ENCODE data around the gene KRTAP25-1.

The KRTAP25-1 gene

GRCh38 chr21:30320215-30320614, 30.9 kb upstream of the KRTAP25-1 start, which contains the start of gene KRTAP26-1:
TSS of gene KRTAP26-1 (minus strand) at chr21:30320315. CDS start at chr21:30320035, 280 bp downstream.
- FAIRE-seq: no peak
- TF ChIP-seq TAF1 (IDR thresholded peaks at IDR 0.05; ENCODE audit: low read depth, low read length): no peak
- TF ChIP-seq POLR2AphosphoS5 (IDR thresholded peaks at IDR 0.05; ENCODE audit: low read depth, low read length): no peak
- no peak for TF ChIP-seq SPI1 (IDR thresholded peaks at IDR 0.05; ENCODE audit: low read depth, low read length)
- no peak for TF ChIP-seq POLR2A (IDR thresholded peaks at IDR 0.05; ENCODE audit: low read depth, low read length)
- TF ChIP-seq POU2F2 (IDR thresholded peaks at IDR 0.05; ENCODE audit: low read depth, low read length): no peak
- no peak for TF ChIP-seq PAX5 (IDR thresholded peaks at IDR 0.05; ENCODE audit: insufficient read depth, low read length, severe bottlenecking)

GRCh38 chr21:30315701-30316100, 26.4 kb upstream of the KRTAP25-1 start:
- DNase-seq (ENCODE audit: insufficient read length, low spot score) (no peak), FAIRE-seq (no peak)
- TF ChIP-seq PAX5 (IDR thresholded peaks at IDR 0.05; ENCODE audit: insufficient read depth, low read length, severe bottlenecking) (no peak), POLR2A (IDR thresholded peaks at IDR 0.05; ENCODE audit: low read depth, low read length) (no peak), POU2F2 (IDR thresholded peaks at IDR 0.05; ENCODE audit: low read depth, low read length) (no peak), TAF1 (IDR thresholded peaks at IDR 0.05; ENCODE audit: low read depth, low read length) (no peak), POLR2AphosphoS5 (IDR thresholded peaks at IDR 0.05; ENCODE audit: low read depth, low read length) (no peak), SPI1 (IDR thresholded peaks at IDR 0.05; ENCODE audit: low read depth, low read length) (no peak)

More at GRCh38 chr21:30320215-30320614, 30.9 kb upstream of the KRTAP25-1 start, which contains the start of gene KRTAP26-1:
- DNase-seq (ENCODE audit: insufficient read length, low spot score): no peak

DNA sequence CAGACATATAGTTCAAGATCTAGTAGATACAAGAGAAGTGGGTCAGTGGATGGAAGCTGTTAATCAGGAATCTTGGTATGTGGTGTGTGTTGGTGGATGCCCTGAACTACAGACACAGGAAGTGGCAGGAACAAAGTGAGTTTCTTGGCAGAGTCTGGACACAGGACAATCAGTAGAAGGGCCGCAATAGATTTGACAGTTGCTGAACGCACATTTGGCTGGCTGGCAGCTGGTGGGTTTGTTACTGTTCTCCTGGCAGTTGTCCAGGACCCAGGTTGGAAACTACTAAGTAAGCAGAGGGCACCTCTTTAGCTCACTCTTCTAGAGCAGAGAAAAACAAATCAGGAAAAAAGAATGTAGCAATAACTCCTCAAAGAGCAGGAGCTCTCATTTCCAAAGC, 17.6 kb upstream of the KRTAP25-1 start:
- FAIRE-seq (no peak), DNase-seq (ENCODE audit: insufficient read length, low spot score) (no peak)

GRCh38 chr21:30305136-30305535, 15.8 kb upstream of the KRTAP25-1 start:
- FAIRE-seq: no peak
- no peak for DNase-seq (ENCODE audit: insufficient read length, low spot score)
- TF ChIP-seq SPI1 (IDR thresholded peaks at IDR 0.05; ENCODE audit: low read depth, low read length) (no peak), PAX5 (IDR thresholded peaks at IDR 0.05; ENCODE audit: insufficient read depth, low read length, severe bottlenecking) (no peak), POU2F2 (IDR thresholded peaks at IDR 0.05; ENCODE audit: low read depth, low read length) (no peak), POLR2AphosphoS5 (IDR thresholded peaks at IDR 0.05; ENCODE audit: low read depth, low read length) (no peak), TAF1 (IDR thresholded peaks at IDR 0.05; ENCODE audit: low read depth, low read length) (no peak), POLR2A (IDR thresholded peaks at IDR 0.05; ENCODE audit: low read depth, low read length) (no peak)

More for the DNA sequence above, 17.6 kb upstream of the KRTAP25-1 start:
- TF ChIP-seq SPI1 (IDR thresholded peaks at IDR 0.05; ENCODE audit: low read depth, low read length) (no peak), POLR2AphosphoS5 (IDR thresholded peaks at IDR 0.05; ENCODE audit: low read depth, low read length) (no peak), PAX5 (IDR thresholded peaks at IDR 0.05; ENCODE audit: insufficient read depth, low read length, severe bottlenecking) (no peak), POU2F2 (IDR thresholded peaks at IDR 0.05; ENCODE audit: low read depth, low read length) (no peak), POLR2A (IDR thresholded peaks at IDR 0.05; ENCODE audit: low read depth, low read length) (no peak), TAF1 (IDR thresholded peaks at IDR 0.05; ENCODE audit: low read depth, low read length) (no peak)

- TF ChIP-seq TAF1 (IDR thresholded peaks at IDR 0.05; ENCODE audit: low read depth, low read length) (no peak), SPI1 (IDR thresholded peaks at IDR 0.05; ENCODE audit: low read depth, low read length) (no peak), POU2F2 (IDR thresholded peaks at IDR 0.05; ENCODE audit: low read depth, low read length) (no peak), POLR2A (IDR thresholded peaks at IDR 0.05; ENCODE audit: low read depth, low read length) (no peak), PAX5 (IDR thresholded peaks at IDR 0.05; ENCODE audit: insufficient read depth, low read length, severe bottlenecking) (no peak), POLR2AphosphoS5 (IDR thresholded peaks at IDR 0.05; ENCODE audit: low read depth, low read length) (no peak)
- DNase-seq (ENCODE audit: insufficient read length, low spot score) (no peak), FAIRE-seq (no peak)
Measured at GRCh38 chr21:30282850-30283249, 6.5 kb downstream of the KRTAP25-1 start, which contains the start of gene KRTAP24-1. TSS of gene KRTAP24-1 (minus strand) at chr21:30282950. CDS start at chr21:30282932, 18 bp downstream.

GRCh38 chr21:30271611-30272010, 17.7 kb downstream of the KRTAP25-1 start:
- no peak for FAIRE-seq
- DNase-seq (ENCODE audit: insufficient read length, low spot score): no peak
- TF ChIP-seq SPI1 (IDR thresholded peaks at IDR 0.05; ENCODE audit: low read depth, low read length) (no peak), POU2F2 (IDR thresholded peaks at IDR 0.05; ENCODE audit: low read depth, low read length) (no peak), PAX5 (IDR thresholded peaks at IDR 0.05; ENCODE audit: insufficient read depth, low read length, severe bottlenecking) (no peak), POLR2A (IDR thresholded peaks at IDR 0.05; ENCODE audit: low read depth, low read length) (no peak), POLR2AphosphoS5 (IDR thresholded peaks at IDR 0.05; ENCODE audit: low read depth, low read length) (no peak), TAF1 (IDR thresholded peaks at IDR 0.05; ENCODE audit: low read depth, low read length) (no peak)

DNA sequence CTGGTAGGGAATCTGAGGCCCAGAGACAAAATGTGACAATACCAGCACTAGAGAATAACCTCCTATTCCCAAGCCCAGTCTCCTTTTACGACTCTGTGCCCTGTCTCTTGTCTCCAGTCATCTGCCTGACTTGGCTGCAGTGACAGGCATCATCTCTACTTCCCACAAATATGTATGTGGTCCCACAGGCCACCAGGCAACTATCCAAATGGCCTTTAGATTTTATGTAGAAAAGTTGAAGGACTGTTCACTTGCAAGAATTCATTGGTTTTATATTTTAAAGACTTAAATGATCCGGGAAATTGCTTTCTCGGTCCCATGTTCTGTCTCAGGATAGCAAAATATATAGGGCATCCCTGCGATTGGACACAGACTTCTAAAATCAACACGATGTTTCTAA, 18.2 kb downstream of the KRTAP25-1 start:
- FAIRE-seq (no peak), DNase-seq (ENCODE audit: insufficient read length, low spot score) (no peak)
- no peak for TF ChIP-seq PAX5 (IDR thresholded peaks at IDR 0.05; ENCODE audit: insufficient read depth, low read length, severe bottlenecking)
- TF ChIP-seq TAF1 (IDR thresholded peaks at IDR 0.05; ENCODE audit: low read depth, low read length): no peak
- no peak for TF ChIP-seq SPI1 (IDR thresholded peaks at IDR 0.05; ENCODE audit: low read depth, low read length)
- TF ChIP-seq POU2F2 (IDR thresholded peaks at IDR 0.05; ENCODE audit: low read depth, low read length): no peak
- TF ChIP-seq POLR2AphosphoS5 (IDR thresholded peaks at IDR 0.05; ENCODE audit: low read depth, low read length): no peak
- no peak for TF ChIP-seq POLR2A (IDR thresholded peaks at IDR 0.05; ENCODE audit: low read depth, low read length)

DNA sequence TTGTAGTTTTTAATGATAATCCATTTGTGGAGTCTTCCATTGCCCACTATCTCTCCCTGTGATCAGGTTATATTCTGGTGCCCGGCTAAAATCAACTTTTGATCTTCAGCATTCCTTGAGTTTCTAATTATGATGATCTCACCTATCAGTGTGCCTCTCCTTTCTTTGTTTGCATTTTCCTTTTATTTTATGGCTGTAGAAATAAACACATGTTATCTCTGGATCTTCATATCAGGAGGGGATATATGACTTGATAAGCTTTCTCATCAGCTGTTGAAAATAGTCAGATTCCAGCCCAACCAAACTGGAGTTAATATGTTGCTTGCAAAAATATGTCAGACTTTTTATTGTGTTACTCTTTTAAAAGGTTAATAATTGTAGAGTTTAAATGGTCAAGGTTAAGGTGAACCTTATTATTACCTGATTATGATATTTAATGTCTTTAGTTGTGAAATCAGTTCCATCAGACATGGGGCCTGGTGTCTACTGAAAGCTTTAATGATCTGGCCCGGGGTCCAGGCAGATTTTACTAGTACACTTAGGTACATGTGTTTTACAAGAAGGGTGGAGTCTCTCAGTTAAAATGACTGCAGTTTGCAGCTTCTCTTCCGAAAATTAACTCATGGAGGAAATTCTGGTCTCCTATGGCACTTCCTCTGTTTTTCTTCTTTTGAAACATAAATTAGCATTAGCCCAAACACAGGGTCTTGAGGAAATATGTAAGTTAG, 19.3 kb downstream of the KRTAP25-1 start:
- no peak for FAIRE-seq
- DNase-seq (ENCODE audit: insufficient read length, low spot score): no peak
- TF ChIP-seq TAF1 (IDR thresholded peaks at IDR 0.05; ENCODE audit: low read depth, low read length): no peak
- TF ChIP-seq PAX5 (IDR thresholded peaks at IDR 0.05; ENCODE audit: insufficient read depth, low read length, severe bottlenecking): no peak
- TF ChIP-seq POLR2AphosphoS5 (IDR thresholded peaks at IDR 0.05; ENCODE audit: low read depth, low read length): no peak
- TF ChIP-seq POU2F2 (IDR thresholded peaks at IDR 0.05; ENCODE audit: low read depth, low read length): no peak
- no peak for TF ChIP-seq POLR2A (IDR thresholded peaks at IDR 0.05; ENCODE audit: low read depth, low read length)
- no peak for TF ChIP-seq SPI1 (IDR thresholded peaks at IDR 0.05; ENCODE audit: low read depth, low read length)

- DNase-seq (ENCODE audit: insufficient read length, low spot score) (no peak), FAIRE-seq (no peak)
- TF ChIP-seq PAX5 (IDR thresholded peaks at IDR 0.05; ENCODE audit: insufficient read depth, low read length, severe bottlenecking) (no peak), POLR2AphosphoS5 (IDR thresholded peaks at IDR 0.05; ENCODE audit: low read depth, low read length) (no peak), POU2F2 (IDR thresholded peaks at IDR 0.05; ENCODE audit: low read depth, low read length) (no peak), SPI1 (IDR thresholded peaks at IDR 0.05; ENCODE audit: low read depth, low read length) (no peak; the same call in 1 of the 2 replicates), TAF1 (IDR thresholded peaks at IDR 0.05; ENCODE audit: low read depth, low read length) (no peak), POLR2A (IDR thresholded peaks at IDR 0.05; ENCODE audit: low read depth, low read length) (no peak)
Measured at GRCh38 chr21:30268608-30269197, 20.6 kb downstream of the KRTAP25-1 start.
